HEK293 (cell line): ENCODE data around the gene GLTPD2.

Source experiments
- CTCF ChIA-PET: fragments of 350-600 bp; formaldehyde crosslinking; extraction: SDS; loops from one replicate; lab custom pipeline; 2021; ENCODE audit warnings: antibody characterized with exemption; lab: Yijun Ruan, JAX
- POLR2A ChIA-PET: fragments of 300-600 bp; formaldehyde crosslinking; extraction: SDS; loops from one replicate; lab custom pipeline; 2020; ENCODE audit warnings: antibody characterized with exemption, inconsistent platforms; lab: Yijun Ruan, JAX
- H3K27ac ChIP-seq: fragments of 200-500 bp; sonication (Bioruptor generic); 2 replicates; pipeline ENCODE4 v1.5.1; 2014; ENCODE audit warnings: low read depth, low read length, control low read depth, inconsistent platforms; ENCODE audit errors: extremely low read depth
- H3K36me3 ChIP-seq, 2 experiments: fragments of 200-500 bp in 1 of 2; sonication (Bioruptor generic) in 1 of 2; 1 replicate in 1 of 2; 2 replicates in 1 of 2; pipeline ENCODE4 v1.5.1; 2014 to 2017; ENCODE audit warnings: inconsistent platforms in 2 of 2, low read length in 2 of 2; ENCODE audit not compliant: control insufficient read depth in 2 of 2, insufficient read depth in 1 of 2
- H3K4me1 ChIP-seq: fragments of 200-500 bp; sonication (Bioruptor generic); 2 replicates; pipeline ENCODE4 v1.5.1; 2014; ENCODE audit warnings: mild to moderate bottlenecking, low read length, inconsistent platforms; ENCODE audit not compliant: control insufficient read depth, insufficient read depth
- H3K4me3 ChIP-seq: 2 replicates; pipeline ENCODE4 v1.5.1; 2011; ENCODE audit warnings: low read depth, mild to moderate bottlenecking, control low read depth, low read length, moderate library complexity
- H3K9me3 ChIP-seq: fragments of 200-500 bp; sonication (Bioruptor generic); 2 replicates; pipeline ENCODE4 v1.5.1; 2014; ENCODE audit warnings: low read depth, low read length, inconsistent platforms; ENCODE audit not compliant: control insufficient read depth, insufficient read depth
- GLIS1 ChIP-seq: fragments of 450-650 bp; formaldehyde crosslinking; IDR thresholded peaks from 2 replicates; pipeline ENCODE4 v1.5.1; 2016; ENCODE audit warnings: missing biosample characterization, missing genetic modification characterization
- GLIS2 ChIP-seq: fragments of 450-650 bp; formaldehyde crosslinking; IDR thresholded peaks from 2 replicates; pipeline ENCODE4 v1.5.1; 2016; ENCODE audit warnings: missing biosample characterization, missing genetic modification characterization
- IKZF3 ChIP-seq: fragments of 450-650 bp; IDR thresholded peaks from 2 replicates; pipeline ENCODE4 v1.5.0; 2018; ENCODE audit warnings: missing biosample characterization, mild to moderate bottlenecking, missing genetic modification characterization, moderate library complexity
- KLF1 ChIP-seq: fragments of 450-650 bp; formaldehyde crosslinking; IDR thresholded peaks from 2 replicates; pipeline ENCODE4 v1.5.1; 2016; ENCODE audit warnings: missing biosample characterization, missing genetic modification characterization
- SP3 ChIP-seq: fragments of 450-650 bp; formaldehyde crosslinking; IDR thresholded peaks from 2 replicates; pipeline ENCODE4 v1.5.1; 2016; ENCODE audit warnings: missing biosample characterization, missing genetic modification characterization
- SP7 ChIP-seq: fragments of 450-650 bp; formaldehyde crosslinking; IDR thresholded peaks from 2 replicates; pipeline ENCODE4 v1.5.1; 2016; ENCODE audit warnings: missing biosample characterization, missing genetic modification characterization
- ZBTB20 ChIP-seq: fragments of 450-650 bp; formaldehyde crosslinking; IDR thresholded peaks from 2 replicates; pipeline ENCODE4 v1.5.1; 2016; ENCODE audit warnings: missing biosample characterization, missing genetic modification characterization
- ZBTB7A ChIP-seq: fragments of 450-650 bp; formaldehyde crosslinking; IDR thresholded peaks from 2 replicates; pipeline ENCODE4 v1.5.1; 2016; ENCODE audit warnings: low read depth, missing biosample characterization, missing genetic modification characterization
- ZBTB8A ChIP-seq: fragments of 450-650 bp; formaldehyde crosslinking; IDR thresholded peaks from 2 replicates; pipeline ENCODE4 v1.5.1; 2016; ENCODE audit warnings: missing biosample characterization, missing genetic modification characterization
- ZEB2 ChIP-seq: fragments of 450-650 bp; formaldehyde crosslinking; IDR thresholded peaks from 2 replicates; pipeline ENCODE4 v1.5.1; 2016; ENCODE audit warnings: missing biosample characterization, missing genetic modification characterization
- ZFP37 ChIP-seq: fragments of 450-650 bp; formaldehyde crosslinking; IDR thresholded peaks from 2 replicates; pipeline ENCODE4 v1.5.1; 2016; ENCODE audit warnings: missing biosample characterization, missing genetic modification characterization
- ZIC2 ChIP-seq: fragments of 450-650 bp; formaldehyde crosslinking; IDR thresholded peaks from 2 replicates; pipeline ENCODE4 v1.5.1; 2016; ENCODE audit warnings: missing biosample characterization, missing genetic modification characterization
- ZNF184 ChIP-seq: fragments of 450-650 bp; IDR thresholded peaks from 2 replicates; pipeline ENCODE4 v1.5.1; 2018; ENCODE audit warnings: missing biosample characterization, mild to moderate bottlenecking, missing genetic modification characterization
- ZNF266 ChIP-seq: fragments of 450-650 bp; formaldehyde crosslinking; IDR thresholded peaks from 2 replicates; pipeline ENCODE4 v1.5.1; 2016; ENCODE audit warnings: missing biosample characterization, missing genetic modification characterization, low read depth
- ZNF391 ChIP-seq: fragments of 450-650 bp; formaldehyde crosslinking; IDR thresholded peaks from 2 replicates; pipeline ENCODE4 v1.5.1; 2016; ENCODE audit warnings: low read depth, missing biosample characterization, missing genetic modification characterization, borderline replicate concordance
- ZNF433 ChIP-seq: fragments of 450-650 bp; formaldehyde crosslinking; IDR thresholded peaks from 2 replicates; pipeline ENCODE4 v1.5.1; 2016; ENCODE audit warnings: missing biosample characterization, missing genetic modification characterization, low read depth
- ZNF596 ChIP-seq: fragments of 450-650 bp; IDR thresholded peaks from 2 replicates; pipeline ENCODE4 v1.5.0; 2018; ENCODE audit warnings: missing biosample characterization, mild to moderate bottlenecking, missing genetic modification characterization, moderate library complexity
- ZSCAN23 ChIP-seq: fragments of 450-650 bp; formaldehyde crosslinking; IDR thresholded peaks from 2 replicates; pipeline ENCODE4 v1.5.1; 2016; ENCODE audit warnings: missing biosample characterization, missing genetic modification characterization
- ZSCAN30 ChIP-seq: fragments of 450-650 bp; IDR thresholded peaks from 2 replicates; pipeline ENCODE4 v1.5.1; 2018; ENCODE audit warnings: missing biosample characterization, mild to moderate bottlenecking, missing genetic modification characterization, moderate library complexity
- TF ChIP-seq, protein P1 (sequence below): fragments of 450-650 bp; formaldehyde crosslinking; optimal IDR thresholded peaks from 2 replicates; pipeline ENCODE3; 2016; ENCODE audit warnings: missing biosample characterization, mild to moderate bottlenecking, missing genetic modification characterization
- TF ChIP-seq, protein P2 (sequence below): fragments of 450-650 bp; formaldehyde crosslinking; IDR thresholded peaks from 2 replicates; pipeline ENCODE4 v1.5.1; 2016; ENCODE audit warnings: missing biosample characterization, missing genetic modification characterization
- TF ChIP-seq, protein P3 (sequence below): fragments of 450-650 bp; formaldehyde crosslinking; IDR thresholded peaks from 2 replicates; pipeline ENCODE4 v1.5.1; 2016; ENCODE audit warnings: missing biosample characterization, missing genetic modification characterization
- TF ChIP-seq, protein P4 (sequence below): fragments of 450-650 bp; formaldehyde crosslinking; IDR thresholded peaks from 2 replicates; pipeline ENCODE4 v1.5.1; 2016; ENCODE audit warnings: missing biosample characterization, missing genetic modification characterization
- TF ChIP-seq, protein P5 (sequence below): fragments of 450-650 bp; formaldehyde crosslinking; IDR thresholded peaks from 2 replicates; pipeline ENCODE4 v1.5.1; 2016; ENCODE audit warnings: missing biosample characterization, missing genetic modification characterization, low read depth
- TF ChIP-seq, protein P6 (sequence below): fragments of 450-650 bp; formaldehyde crosslinking; IDR thresholded peaks from 2 replicates; pipeline ENCODE4 v1.5.1; 2016; ENCODE audit warnings: missing biosample characterization, missing genetic modification characterization

The GLTPD2 gene

DNA sequence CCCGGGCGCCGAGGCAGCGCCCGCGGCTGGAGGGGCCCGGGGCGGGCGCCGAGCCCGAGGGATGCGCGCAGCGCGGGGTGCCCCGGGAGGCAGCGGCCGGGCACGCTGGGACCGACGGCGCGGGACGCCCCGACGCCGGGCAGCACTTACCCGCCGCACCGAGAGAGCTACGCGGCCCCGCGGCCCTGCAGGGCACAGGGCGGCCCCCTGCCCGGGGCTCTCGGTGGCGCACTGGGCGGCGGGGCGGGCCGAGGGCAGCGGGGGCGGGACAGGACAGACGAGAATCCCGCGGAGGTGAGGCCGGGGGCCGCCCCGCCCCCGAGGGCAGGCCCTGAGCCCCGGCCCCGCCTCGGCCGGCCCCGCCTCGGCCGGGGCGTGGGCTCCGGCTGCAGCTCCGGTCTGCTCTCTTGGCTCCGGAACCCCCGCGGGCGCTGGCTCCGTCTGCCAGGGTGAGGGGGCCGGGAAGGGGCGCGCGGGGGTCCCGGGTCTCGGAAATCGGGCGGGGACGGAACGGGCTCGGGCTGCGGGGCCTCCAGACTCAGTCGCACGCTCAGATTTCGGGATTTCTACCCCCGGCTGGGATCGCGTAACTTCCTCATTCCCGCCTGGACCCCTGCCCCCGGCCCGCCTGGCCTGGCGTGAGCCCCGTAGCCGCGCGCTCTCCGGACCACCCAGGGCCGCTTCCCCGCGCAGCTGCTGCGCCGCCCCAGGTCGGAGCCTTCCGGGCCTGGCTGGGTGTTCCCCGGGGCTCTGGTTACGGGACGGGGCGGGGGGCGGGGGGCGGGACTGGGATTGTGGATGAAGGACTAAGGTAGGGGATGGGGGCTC, 18.2 kb downstream of the GLTPD2 start, which contains the start of gene PLD2:
PLD2 (plus strand) TSS at position 376 of the 828 bp plus-strand sequence. CDS start 621 bp downstream, outside the sequence.
- Histone ChIP-seq H3K4me3 (peak within 1 kb of the TSS; percentile 69), H3K27ac (peak within 1 kb of the TSS; percentile 64; the same call in 1 of the 2 replicates), H3K4me1 (no peaks in the 10 kb centered on the region), H3K9me3 (no peaks in the 10 kb centered on the region), H3K36me3 (peaks cover 0 to 26% of the 10 kb centered on the region in 2 experiments; a peak in 2 of 3 replicates)
- TF ChIP-seq ZNF596 (tag by site-specific recombination), result peak; percentile 41; the same call in 1 of the 2 replicates
- TF ChIP-seq KLF1 (tag by site-specific recombination), result peak; percentile 23; the same call in 1 of the 2 replicates
- TF ChIP-seq, protein P1, sequence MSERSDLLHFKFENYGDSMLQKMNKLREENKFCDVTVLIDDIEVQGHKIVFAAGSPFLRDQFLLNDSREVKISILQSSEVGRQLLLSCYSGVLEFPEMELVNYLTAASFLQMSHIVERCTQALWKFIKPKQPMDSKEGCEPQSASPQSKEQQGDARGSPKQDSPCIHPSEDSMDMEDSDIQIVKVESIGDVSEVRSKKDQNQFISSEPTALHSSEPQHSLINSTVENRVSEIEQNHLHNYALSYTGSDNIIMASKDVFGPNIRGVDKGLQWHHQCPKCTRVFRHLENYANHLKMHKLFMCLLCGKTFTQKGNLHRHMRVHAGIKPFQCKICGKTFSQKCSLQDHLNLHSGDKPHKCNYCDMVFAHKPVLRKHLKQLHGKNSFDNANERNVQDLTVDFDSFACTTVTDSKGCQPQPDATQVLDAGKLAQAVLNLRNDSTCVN (tag by site-specific recombination), result peak; percentile 61
- TF ChIP-seq ZNF433 (tag by site-specific recombination), result no peak
- TF ChIP-seq, protein P2, sequence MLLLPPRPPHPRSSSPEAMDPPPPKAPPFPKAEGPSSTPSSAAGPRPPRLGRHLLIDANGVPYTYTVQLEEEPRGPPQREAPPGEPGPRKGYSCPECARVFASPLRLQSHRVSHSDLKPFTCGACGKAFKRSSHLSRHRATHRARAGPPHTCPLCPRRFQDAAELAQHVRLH (tag by site-specific recombination), result no peak
- TF ChIP-seq ZBTB8A, result peak; percentile 27; the same call in 1 of the 2 replicates
- no peak for TF ChIP-seq ZFP37 (tag by site-specific recombination)
- TF ChIP-seq, protein P3, sequence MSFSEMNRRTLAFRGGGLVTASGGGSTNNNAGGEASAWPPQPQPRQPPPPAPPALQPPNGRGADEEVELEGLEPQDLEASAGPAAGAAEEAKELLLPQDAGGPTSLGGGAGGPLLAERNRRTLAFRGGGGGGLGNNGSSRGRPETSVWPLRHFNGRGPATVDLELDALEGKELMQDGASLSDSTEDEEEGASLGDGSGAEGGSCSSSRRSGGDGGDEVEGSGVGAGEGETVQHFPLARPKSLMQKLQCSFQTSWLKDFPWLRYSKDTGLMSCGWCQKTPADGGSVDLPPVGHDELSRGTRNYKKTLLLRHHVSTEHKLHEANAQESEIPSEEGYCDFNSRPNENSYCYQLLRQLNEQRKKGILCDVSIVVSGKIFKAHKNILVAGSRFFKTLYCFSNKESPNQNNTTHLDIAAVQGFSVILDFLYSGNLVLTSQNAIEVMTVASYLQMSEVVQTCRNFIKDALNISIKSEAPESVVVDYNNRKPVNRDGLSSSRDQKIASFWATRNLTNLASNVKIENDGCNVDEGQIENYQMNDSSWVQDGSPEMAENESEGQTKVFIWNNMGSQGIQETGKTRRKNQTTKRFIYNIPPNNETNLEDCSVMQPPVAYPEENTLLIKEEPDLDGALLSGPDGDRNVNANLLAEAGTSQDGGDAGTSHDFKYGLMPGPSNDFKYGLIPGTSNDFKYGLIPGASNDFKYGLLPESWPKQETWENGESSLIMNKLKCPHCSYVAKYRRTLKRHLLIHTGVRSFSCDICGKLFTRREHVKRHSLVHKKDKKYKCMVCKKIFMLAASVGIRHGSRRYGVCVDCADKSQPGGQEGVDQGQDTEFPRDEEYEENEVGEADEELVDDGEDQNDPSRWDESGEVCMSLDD (tag by site-specific recombination), result peak; percentile 44; the same call in 1 of the 2 replicates
- 0 out of 2 replicates have a peak, but pooled peaks have one; percentile 32 for TF ChIP-seq ZEB2 (tag by site-specific recombination)
- TF ChIP-seq IKZF3, result 0 out of 2 replicates have a peak, but pooled peaks have one; percentile 10
- TF ChIP-seq, protein P4, sequence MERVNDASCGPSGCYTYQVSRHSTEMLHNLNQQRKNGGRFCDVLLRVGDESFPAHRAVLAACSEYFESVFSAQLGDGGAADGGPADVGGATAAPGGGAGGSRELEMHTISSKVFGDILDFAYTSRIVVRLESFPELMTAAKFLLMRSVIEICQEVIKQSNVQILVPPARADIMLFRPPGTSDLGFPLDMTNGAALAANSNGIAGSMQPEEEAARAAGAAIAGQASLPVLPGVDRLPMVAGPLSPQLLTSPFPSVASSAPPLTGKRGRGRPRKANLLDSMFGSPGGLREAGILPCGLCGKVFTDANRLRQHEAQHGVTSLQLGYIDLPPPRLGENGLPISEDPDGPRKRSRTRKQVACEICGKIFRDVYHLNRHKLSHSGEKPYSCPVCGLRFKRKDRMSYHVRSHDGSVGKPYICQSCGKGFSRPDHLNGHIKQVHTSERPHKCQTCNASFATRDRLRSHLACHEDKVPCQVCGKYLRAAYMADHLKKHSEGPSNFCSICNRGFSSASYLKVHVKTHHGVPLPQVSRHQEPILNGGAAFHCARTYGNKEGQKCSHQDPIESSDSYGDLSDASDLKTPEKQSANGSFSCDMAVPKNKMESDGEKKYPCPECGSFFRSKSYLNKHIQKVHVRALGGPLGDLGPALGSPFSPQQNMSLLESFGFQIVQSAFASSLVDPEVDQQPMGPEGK (tag by site-specific recombination), result peak; percentile 57; the same call in 1 of the 2 replicates
- peak; percentile 86 for TF ChIP-seq GLIS1 (tag by site-specific recombination)
- peak; percentile 21; the same call in 1 of the 2 replicates for TF ChIP-seq ZBTB7A (tag by site-specific recombination)
- TF ChIP-seq GLIS2 (tag by site-specific recombination), result peak; percentile 86
- 0 out of 2 replicates have a peak, but pooled peaks have one; percentile 32 for TF ChIP-seq SP3
- TF ChIP-seq, protein P5, sequence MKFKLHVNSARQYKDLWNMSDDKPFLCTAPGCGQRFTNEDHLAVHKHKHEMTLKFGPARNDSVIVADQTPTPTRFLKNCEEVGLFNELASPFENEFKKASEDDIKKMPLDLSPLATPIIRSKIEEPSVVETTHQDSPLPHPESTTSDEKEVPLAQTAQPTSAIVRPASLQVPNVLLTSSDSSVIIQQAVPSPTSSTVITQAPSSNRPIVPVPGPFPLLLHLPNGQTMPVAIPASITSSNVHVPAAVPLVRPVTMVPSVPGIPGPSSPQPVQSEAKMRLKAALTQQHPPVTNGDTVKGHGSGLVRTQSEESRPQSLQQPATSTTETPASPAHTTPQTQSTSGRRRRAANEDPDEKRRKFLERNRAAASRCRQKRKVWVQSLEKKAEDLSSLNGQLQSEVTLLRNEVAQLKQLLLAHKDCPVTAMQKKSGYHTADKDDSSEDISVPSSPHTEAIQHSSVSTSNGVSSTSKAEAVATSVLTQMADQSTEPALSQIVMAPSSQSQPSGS (tag by site-specific recombination), result no peak
- no peak for TF ChIP-seq ZSCAN23
- no peak for TF ChIP-seq ZNF391 (tag by site-specific recombination)
- TF ChIP-seq SP7, result 0 out of 2 replicates have a peak, but pooled peaks have one; percentile 27
- TF ChIP-seq ZIC2 (tag by site-specific recombination), result peak; percentile 35; the same call in 1 of the 2 replicates
- peak; percentile 50 for TF ChIP-seq ZBTB20 (tag by site-specific recombination)
- no peak for TF ChIP-seq ZNF184 (tag by site-specific recombination)
- TF ChIP-seq, protein P6, sequence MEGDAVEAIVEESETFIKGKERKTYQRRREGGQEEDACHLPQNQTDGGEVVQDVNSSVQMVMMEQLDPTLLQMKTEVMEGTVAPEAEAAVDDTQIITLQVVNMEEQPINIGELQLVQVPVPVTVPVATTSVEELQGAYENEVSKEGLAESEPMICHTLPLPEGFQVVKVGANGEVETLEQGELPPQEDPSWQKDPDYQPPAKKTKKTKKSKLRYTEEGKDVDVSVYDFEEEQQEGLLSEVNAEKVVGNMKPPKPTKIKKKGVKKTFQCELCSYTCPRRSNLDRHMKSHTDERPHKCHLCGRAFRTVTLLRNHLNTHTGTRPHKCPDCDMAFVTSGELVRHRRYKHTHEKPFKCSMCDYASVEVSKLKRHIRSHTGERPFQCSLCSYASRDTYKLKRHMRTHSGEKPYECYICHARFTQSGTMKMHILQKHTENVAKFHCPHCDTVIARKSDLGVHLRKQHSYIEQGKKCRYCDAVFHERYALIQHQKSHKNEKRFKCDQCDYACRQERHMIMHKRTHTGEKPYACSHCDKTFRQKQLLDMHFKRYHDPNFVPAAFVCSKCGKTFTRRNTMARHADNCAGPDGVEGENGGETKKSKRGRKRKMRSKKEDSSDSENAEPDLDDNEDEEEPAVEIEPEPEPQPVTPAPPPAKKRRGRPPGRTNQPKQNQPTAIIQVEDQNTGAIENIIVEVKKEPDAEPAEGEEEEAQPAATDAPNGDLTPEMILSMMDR (tag by site-specific recombination), result no peak
- TF ChIP-seq ZSCAN30, result no peak
- TF ChIP-seq ZNF266 (tag by site-specific recombination), result no peak
- POLR2A ChIA-PET, result interaction anchor here (0.6 to 4.4 kb wide), 19 partner anchors 9 to 160 kb away, joined by 3 to 41 read pairs (median 3); partner anchors contain the start of genes ARRB2, CHRNE, MED11 and MINK1
- CTCF ChIA-PET, result interaction anchor here (0.6 to 1.4 kb wide), 9 partner anchors 9 to 107 kb away, joined by 3 to 5 read pairs (median 3); no protein-coding TSS in a partner anchor
